NCI-H526 (cell line): Measurements from ENCODE around the gene STK11.

ENCODE experiments used
- DNase-seq, 2 experiments: peaks; one replicate each; lab custom pipeline; 2025; lab: John Stamatoyannopoulos, UW

STK11 gene

GRCh38 chr19:1273263-1274041 is 67.9 kb downstream of the STK11 start:
- no peak for DNase-seq

- DNase-seq: no peak
These were observed 68.7 kb downstream of the STK11 start for GRCh38 chr19:1274081-1274851.

DNA sequence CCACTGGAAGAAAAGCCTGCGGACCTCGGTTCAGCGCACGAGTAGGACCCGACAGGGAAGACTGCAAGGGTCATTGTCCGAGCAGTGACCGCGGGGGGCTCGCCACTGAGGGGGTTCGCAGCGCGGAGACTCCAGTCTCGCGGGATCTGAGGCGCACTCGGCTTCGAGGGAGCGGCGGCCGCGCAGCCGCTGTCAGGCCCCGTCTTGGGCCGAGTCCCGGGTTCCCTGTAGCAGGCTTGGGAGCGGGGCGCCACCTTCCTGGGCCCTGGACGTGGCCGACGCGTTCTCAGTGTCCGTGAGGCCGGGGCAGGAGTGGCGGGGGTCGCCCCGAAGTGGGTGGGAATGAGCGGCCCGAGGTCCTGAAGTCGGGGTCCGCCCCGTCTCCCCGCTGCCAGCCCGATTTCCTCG is 69.3 kb downstream of the STK11 start:
- peak in 1 of 2 experiments; percentile 49 for DNase-seq

DNA sequence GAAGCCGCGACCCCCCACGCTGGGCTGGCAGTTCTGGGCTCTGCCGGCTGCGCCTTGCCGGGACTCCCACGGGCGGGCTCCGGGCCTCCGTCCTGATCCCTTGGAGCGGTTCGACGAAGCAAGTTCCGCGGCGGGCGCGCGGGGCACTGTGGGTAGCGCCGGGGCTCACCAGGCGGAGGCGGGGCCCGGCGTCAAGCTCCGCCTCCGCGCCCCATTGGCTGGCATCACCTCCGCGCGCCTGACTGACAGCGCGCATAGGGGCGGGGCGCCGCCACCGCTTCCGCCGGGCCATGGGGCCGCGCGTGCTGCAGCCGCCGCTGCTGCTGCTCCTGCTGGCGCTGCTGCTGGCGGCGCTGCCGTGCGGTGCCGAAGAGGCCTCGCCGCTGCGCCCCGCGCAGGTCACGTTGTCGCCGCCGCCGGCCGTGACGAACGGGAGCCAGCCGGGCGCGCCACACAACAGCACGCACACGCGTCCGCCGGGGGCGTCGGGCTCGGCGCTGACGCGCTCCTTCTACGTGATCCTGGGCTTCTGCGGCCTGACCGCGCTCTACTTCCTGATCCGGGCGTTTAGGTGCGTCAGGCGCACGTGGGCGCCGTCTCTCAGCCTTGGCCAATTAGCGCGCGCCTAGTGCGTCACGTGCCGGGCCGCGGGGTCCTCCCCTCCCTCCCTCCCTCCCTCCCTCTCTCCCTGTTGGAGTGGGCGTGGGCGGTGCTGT is 69.8 kb downstream of the STK11 start, which contains the start of gene FAM174C:
Gene FAM174C (plus strand): TSS at position 271 of the 716 bp plus-strand sequence. CDS start 20 bp downstream, at position 291.
- DNase-seq: peak; percentile 84 to 95

GRCh38 chr19:1275976-1276627 is 70.5 kb downstream of the STK11 start:
- no peak for DNase-seq

GRCh38 chr19:1276628-1277022 is 71.0 kb downstream of the STK11 start:
- no peak for DNase-seq

- no peak for DNase-seq
These were observed 71.5 kb downstream of the STK11 start for GRCh38 chr19:1277061-1277460.
